RWPE1 (cell line): ENCODE measurements around the gene RYR3.

Experiments used
- CTCF ChIA-PET: fragments of 350-600 bp; sonication (Branson Sonifier 250); formaldehyde crosslinking; extraction: SDS; loops from one replicate; lab custom pipeline; 2021; lab: Yijun Ruan, JAX
- POLR2A ChIA-PET: fragments of 400-600 bp; formaldehyde crosslinking; extraction: SDS; loops from one replicate; lab custom pipeline; 2020; ENCODE audit warnings: antibody characterized with exemption; ENCODE audit not compliant: low non-redundant PET; lab: Yijun Ruan, JAX
- DNase-seq: peaks from one replicate; pipeline ENCODE4 v3.0.0; 2012; ENCODE audit warnings: low spot score
- H3K27ac ChIP-seq: fragments of 450-650 bp; 2 replicates; pipeline ENCODE4 v1.5.1; 2017
- TF ChIP-seq, protein P1 (sequence below): fragments of 450-650 bp; conservative IDR thresholded peaks from 2 replicates; pipeline ENCODE4 v1.5.1; 2017; ENCODE audit warnings: low read depth, mild to moderate bottlenecking

Gene RYR3

DNA sequence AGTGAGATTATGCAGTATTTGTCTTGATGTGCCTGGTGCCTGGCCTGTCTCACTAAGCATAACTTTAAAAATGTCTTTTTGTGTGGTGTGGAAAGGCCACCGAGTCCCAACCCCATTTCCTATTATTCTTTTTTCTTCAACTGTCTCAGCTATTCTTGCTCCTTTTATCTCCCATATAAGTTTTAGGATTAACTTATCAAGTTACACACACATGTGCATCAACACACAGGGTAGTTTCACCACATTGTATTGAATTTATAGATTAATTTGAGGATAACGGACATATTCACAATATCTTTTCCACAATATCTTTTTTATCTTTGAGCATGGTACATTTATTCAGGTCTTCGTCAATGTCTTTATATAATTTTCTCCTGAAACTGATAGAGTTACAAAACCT lies 127.6 kb downstream of the RYR3 start:
- no peak for DNase-seq
- H3K27ac ChIP-seq = no peak overlapping the region
- TF ChIP-seq, protein P1, sequence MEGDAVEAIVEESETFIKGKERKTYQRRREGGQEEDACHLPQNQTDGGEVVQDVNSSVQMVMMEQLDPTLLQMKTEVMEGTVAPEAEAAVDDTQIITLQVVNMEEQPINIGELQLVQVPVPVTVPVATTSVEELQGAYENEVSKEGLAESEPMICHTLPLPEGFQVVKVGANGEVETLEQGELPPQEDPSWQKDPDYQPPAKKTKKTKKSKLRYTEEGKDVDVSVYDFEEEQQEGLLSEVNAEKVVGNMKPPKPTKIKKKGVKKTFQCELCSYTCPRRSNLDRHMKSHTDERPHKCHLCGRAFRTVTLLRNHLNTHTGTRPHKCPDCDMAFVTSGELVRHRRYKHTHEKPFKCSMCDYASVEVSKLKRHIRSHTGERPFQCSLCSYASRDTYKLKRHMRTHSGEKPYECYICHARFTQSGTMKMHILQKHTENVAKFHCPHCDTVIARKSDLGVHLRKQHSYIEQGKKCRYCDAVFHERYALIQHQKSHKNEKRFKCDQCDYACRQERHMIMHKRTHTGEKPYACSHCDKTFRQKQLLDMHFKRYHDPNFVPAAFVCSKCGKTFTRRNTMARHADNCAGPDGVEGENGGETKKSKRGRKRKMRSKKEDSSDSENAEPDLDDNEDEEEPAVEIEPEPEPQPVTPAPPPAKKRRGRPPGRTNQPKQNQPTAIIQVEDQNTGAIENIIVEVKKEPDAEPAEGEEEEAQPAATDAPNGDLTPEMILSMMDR = no peak
- POLR2A ChIA-PET = no interaction called here
- CTCF ChIA-PET = no interaction called here

DNA sequence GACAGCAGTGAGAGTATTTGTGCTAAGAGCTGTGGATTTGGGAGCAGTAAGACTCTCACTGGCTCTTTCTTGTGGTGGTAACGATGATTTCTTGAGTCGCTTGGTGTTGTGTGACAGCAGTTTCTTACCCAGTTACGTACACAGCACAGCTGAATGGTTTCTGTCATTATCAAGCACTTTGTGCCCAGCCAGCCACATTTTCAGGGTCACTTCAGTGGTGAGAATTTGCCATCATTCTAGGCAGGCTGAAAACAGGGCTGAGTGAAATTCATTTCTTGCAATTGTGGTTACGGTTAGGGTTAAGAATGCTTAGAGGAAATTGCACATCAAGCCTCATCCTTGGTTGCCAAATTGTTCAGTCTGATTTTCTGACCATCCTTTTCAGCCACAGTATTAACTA lies 130.1 kb downstream of the RYR3 start:
- TF ChIP-seq, protein P1 = no peak
- POLR2A ChIA-PET = no interaction called here
- H3K27ac ChIP-seq = no peak overlapping the region
- CTCF ChIA-PET = no interaction called here
- DNase-seq = no peak

DNA sequence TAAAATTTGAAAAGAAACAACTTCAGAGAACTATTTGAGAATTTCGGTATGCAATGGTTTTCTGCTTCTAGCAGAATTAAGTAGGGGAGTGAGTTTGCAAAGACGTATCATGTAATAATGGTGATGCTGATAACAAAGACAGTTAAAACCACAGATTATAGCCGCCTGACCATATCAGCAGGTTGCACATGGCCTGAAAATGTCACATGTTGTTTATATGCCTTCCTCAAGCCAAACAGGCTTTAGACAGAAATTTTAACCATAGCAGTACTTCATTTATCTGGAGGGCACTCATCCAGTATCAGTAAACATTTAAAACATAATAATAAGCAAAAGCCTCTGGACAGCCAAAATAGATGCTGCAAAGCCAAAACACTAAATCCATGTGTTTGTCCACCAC lies 131.7 kb downstream of the RYR3 start:
- POLR2A ChIA-PET = no interaction called here

DNA sequence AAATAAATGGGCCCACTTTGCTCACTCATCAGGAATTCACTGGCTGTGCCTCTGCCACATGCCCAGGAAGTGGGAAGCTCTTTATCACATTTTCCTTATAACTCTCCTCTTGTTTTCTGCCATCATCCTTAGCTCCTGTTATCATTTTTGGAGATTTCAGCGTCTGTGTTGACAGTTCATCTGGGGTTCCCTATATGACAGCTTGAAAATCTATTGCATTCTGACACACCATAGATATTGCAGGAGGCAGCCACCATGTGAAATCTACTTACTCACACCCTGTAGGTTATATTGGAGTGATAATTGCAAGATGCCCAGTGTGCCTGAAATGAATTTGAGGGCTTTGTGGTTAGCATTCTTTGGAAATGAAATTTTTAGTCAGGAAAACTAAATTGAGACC lies 132.9 kb downstream of the RYR3 start:
- DNase-seq = no peak
- ChIA-PET POLR2A (no interaction called here), CTCF (interaction anchor here (0.6 kb wide), 1 partner anchor 119 kb away, joined by 3 read pairs; no protein-coding TSS in a partner anchor)
- TF ChIP-seq, protein P1 = no peak
- H3K27ac ChIP-seq = no peak overlapping the region

More for the DNA sequence above, 131.7 kb downstream of the RYR3 start:
- TF ChIP-seq, protein P1 = no peak
- no peak for DNase-seq
- no peak overlapping the region for H3K27ac ChIP-seq
- CTCF ChIA-PET = interaction anchor here (0.7 kb wide), 1 partner anchor 128 kb away, joined by 3 read pairs; no protein-coding TSS in a partner anchor

DNA sequence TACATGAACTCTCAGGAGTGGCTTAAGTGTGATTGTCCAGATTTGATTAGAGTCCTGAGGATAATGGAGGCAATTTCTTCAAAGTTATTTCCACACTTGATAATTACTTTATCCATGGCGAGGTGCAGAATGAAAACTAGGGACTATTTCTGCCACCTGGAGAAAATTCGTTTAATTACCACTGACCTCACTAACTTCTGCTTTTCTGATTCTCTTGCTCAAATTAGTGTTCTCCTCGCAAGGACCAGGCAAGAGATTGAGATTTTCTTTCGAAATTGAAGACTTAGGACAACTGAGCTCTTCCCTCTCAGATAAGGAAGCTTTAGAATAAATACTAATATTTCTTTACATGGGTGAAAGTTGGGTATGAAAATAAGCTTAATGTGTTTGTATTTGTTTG lies 135.2 kb downstream of the RYR3 start:
- H3K27ac ChIP-seq = no peak overlapping the region
- CTCF ChIA-PET = no interaction called here
- TF ChIP-seq, protein P1 = no peak
- POLR2A ChIA-PET = no interaction called here
- no peak for DNase-seq

DNA sequence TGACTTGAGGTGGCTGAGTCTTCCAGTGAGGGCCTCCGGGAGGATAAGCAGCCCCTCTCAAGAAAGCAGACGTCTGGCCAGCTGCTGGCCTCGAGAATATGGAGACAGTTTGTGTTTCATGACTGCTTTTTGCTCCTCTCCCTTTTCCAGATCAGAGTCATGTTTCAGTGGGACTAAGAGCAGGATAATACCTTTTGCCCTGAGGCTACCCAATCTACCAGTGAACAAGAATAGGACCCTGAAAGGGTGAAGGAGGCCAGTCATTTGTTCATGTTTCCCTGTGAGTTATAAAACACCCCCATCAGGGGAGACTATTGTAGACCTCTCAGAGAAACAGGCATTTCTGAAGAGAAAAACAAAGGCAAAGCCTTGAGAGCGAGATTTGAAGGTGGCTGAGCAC lies 137.4 kb downstream of the RYR3 start:
- no peak for DNase-seq
- ChIA-PET POLR2A (no interaction called here), CTCF (no interaction called here)
- no peak overlapping the region for H3K27ac ChIP-seq
- TF ChIP-seq, protein P1 = no peak
